GM12872 (cell line): ENCODE data around the gene IL1RAP.

Experiments
- CTCF ChIP-seq: IDR thresholded peaks from 3 replicates; pipeline ENCODE4 v1.5.1; 2011; ENCODE audit warnings: low read depth, mild to moderate bottlenecking, low read length, moderate library complexity; ENCODE audit not compliant: insufficient read depth

The IL1RAP gene

DNA sequence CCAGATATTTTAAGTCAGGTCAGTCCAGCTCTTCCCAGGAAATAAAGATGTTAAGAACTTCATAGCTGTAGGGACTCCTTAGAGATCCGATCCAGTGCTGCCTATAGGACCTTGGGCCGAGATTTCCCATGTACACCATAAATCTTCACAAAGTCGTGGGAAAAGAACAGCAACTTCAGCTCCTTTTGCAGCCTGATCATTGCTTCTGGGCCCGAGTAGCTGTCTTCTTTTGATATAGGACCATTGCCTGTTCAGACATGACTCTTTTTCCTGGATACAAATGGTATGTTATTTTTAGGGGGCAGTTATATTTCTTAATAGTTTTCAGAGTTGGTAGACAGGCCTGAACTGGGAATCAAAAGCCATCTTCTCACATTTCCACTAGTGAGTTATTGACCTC is 20.5 kb downstream of the IL1RAP start:
- no peak for TF ChIP-seq CTCF

- TF ChIP-seq CTCF: no peak
These were observed 21.1 kb downstream of the IL1RAP start for GRCh38 chr3:190534986-190535385.

DNA sequence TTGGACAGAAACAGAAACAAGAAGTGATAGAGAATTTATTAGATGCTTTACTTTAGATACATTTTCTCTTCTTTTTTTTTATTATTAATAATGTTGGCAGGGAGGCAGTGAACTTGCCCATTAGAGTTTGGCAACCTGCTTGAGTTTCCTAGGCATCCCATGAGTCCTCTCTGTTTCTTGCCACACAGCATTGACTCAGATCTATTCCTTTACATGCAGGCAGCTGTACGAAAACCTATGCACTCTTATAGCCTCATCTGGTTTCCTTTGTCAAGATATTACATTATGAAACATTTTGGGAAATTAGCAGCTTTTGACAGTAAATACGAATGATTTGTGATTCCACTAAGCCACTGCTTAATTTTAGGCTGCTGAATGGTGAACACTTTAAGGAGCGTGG is 23.3 kb downstream of the IL1RAP start:
- TF ChIP-seq CTCF: no peak

DNA sequence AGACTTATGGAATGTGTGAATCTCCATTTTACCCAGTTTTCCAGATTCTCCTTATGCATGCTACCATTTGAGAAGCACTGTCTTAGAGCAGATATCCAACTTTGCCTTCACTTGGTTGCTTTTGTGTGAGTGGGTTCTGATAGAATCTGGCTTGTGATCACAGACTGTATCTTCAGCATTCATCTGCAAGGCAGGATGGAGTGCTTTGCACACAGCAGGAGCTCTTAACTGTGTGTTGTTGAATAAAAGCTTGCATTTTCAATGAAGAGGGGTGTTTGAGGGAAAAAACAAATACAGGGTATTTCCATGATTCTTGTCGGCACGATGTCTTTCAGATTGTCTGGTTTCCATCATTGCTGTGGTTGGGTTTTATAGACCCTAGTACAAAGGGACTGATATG is 24.4 kb downstream of the IL1RAP start:
- TF ChIP-seq CTCF: no peak

- TF ChIP-seq CTCF: no peak
These were observed 25.6 kb downstream of the IL1RAP start for GRCh38 chr3:190539526-190539925.

- TF ChIP-seq CTCF: no peak
These were observed 27.1 kb downstream of the IL1RAP start for GRCh38 chr3:190541008-190541407.

GRCh38 chr3:190541560-190541959 is 27.7 kb downstream of the IL1RAP start:
- TF ChIP-seq CTCF: no peak

- TF ChIP-seq CTCF: no peak
These were observed 29.0 kb downstream of the IL1RAP start for GRCh38 chr3:190542846-190543245.
